Measurements from ENCODE around the gene RSBN1.

RSBN1 gene

GRCh38 chr1:113818578-113818977, 6.3 kb upstream of the RSBN1 start:
- no peak overlapping the region for H3K4me3 ChIP-seq
- no peak overlapping the region for H3K27ac ChIP-seq

- Histone ChIP-seq H3K4me3 (no peak overlapping the region), H3K27ac (peak overlapping the region in 2 of 21 experiments; percentile 71 to 93)
These were observed 942 bp upstream of the RSBN1 start for GRCh38 chr1:113813218-113813617.

GRCh38 chr1:113812661-113813135, 422 bp upstream of the RSBN1 start:
- peak overlapping the region in 20 of 21 experiments; percentile 48 to 97 (median 83) for H3K27ac ChIP-seq
- peak overlapping the region; percentile 6 to 97 (median 82) for H3K4me3 ChIP-seq

- H3K4me3 ChIP-seq: peak overlapping the region; percentile 57 to 97 (median 85)
- peak overlapping the region; percentile 63 to 97 (median 93) for H3K27ac ChIP-seq
These were observed 954 bp downstream of the RSBN1 start for GRCh38 chr1:113811156-113811887.

GRCh38 chr1:113809670-113810602, 2.3 kb downstream of the RSBN1 start:
- H3K27ac ChIP-seq: peak overlapping the region in 3 of 21 experiments; percentile 32 to 96 (median 88)
- peak overlapping the region in 5 of 7 experiments; percentile 57 to 93 (median 82) for H3K4me3 ChIP-seq

- H3K4me3 ChIP-seq: no peak overlapping the region
These were observed 3.7 kb downstream of the RSBN1 start for GRCh38 chr1:113808450-113809195.

GRCh38 chr1:113805639-113806038, 6.6 kb downstream of the RSBN1 start:
- no peak overlapping the region for H3K4me3 ChIP-seq
- H3K27ac ChIP-seq: no peak overlapping the region

More at GRCh38 chr1:113808450-113809195, 3.7 kb downstream of the RSBN1 start:
- H3K27ac ChIP-seq: peak overlapping the region in 1 of 21 experiments; percentile 88

GRCh38 chr1:113805256-113805531, 7.1 kb downstream of the RSBN1 start:
- no peak overlapping the region for H3K27ac ChIP-seq
- no peak overlapping the region for H3K4me3 ChIP-seq

GRCh38 chr1:113804421-113805255, 7.6 kb downstream of the RSBN1 start:
- Histone ChIP-seq H3K27ac (no peak overlapping the region), H3K4me3 (no peak overlapping the region)

- Histone ChIP-seq H3K27ac (no peak overlapping the region), H3K4me3 (no peak overlapping the region)
These were observed 9.8 kb downstream of the RSBN1 start for GRCh38 chr1:113802367-113803007.

- no peak overlapping the region for H3K27ac ChIP-seq
These were observed 11.8 kb downstream of the RSBN1 start for GRCh38 chr1:113800487-113800886.

GRCh38 chr1:113797472-113797871, 14.8 kb downstream of the RSBN1 start:
- H3K27ac ChIP-seq: no peak overlapping the region
- H3K4me3 ChIP-seq: no peak overlapping the region

More at GRCh38 chr1:113800487-113800886, 11.8 kb downstream of the RSBN1 start:
- H3K4me3 ChIP-seq: no peak overlapping the region

- no peak overlapping the region for H3K27ac ChIP-seq
- H3K4me3 ChIP-seq: no peak overlapping the region
These were observed 18.1 kb downstream of the RSBN1 start for GRCh38 chr1:113793878-113794834.

- Histone ChIP-seq H3K27ac (peak overlapping the region in 1 of 21 experiments; percentile 33), H3K4me3 (no peak overlapping the region)
These were observed 19.3 kb downstream of the RSBN1 start for GRCh38 chr1:113792986-113793385.

- H3K4me3 ChIP-seq: no peak overlapping the region
- peak overlapping the region in 1 of 21 experiments; percentile 33 for H3K27ac ChIP-seq
These were observed 19.8 kb downstream of the RSBN1 start for GRCh38 chr1:113792471-113792870.

GRCh38 chr1:113788802-113789201, 23.5 kb downstream of the RSBN1 start:
- H3K27ac ChIP-seq: no peak overlapping the region
- H3K4me3 ChIP-seq: no peak overlapping the region

- H3K27ac ChIP-seq: no peak overlapping the region
- H3K4me3 ChIP-seq: no peak overlapping the region
These were observed 24.6 kb downstream of the RSBN1 start for GRCh38 chr1:113787663-113788062.

Data from skin epidermis (tissue), 12 donors.